ENCODE results near the gene EDEM2.
"Not testable (repeated sequence)": the region's sequence is repeated elsewhere in the genome, so short reads cannot be mapped to it uniquely, and the experiment has no call there.

The EDEM2 gene

DNA sequence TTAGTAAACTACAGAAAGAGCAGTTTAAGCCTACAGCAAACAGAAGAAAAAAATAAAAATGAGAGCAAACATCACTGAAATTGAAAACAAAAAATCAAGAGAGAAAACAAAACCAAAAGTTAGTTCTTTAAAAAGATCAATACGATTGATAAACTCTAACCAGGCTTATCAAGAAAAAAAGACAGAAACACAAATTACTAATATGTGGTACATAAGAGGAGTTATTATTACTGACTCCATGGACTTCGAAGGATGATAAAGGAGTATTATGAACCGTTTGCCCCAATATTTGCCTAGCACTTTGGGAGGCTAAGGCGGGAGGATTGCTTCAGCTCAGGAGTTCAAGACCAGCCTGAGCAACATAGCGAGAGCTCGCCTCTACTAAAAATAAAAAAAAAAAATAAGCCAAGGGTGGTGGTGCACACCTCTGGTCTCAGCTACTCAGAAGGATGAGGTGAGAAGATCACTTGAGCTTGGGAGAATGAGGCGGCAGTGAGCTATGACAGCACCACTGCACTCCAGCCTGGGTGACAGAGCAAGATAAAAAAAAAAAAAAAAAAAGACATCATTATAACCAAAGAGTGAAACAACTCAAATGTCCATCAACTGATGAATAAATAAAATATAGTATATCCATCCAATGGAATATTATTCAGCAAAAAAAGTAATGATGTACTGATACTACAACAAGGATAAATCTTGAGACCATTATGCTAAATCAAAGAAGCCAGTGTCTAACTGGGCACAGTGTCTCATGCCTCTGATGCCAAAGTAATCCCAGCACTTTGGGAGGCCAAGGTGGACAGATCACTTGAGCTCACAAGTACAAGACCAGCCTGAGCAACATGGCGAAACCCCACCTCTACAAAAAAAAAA, 67.4 kb downstream of the EDEM2 start:
- TF ChIP-seq POLR2AphosphoS5 (IDR thresholded peaks at IDR 0.05; ENCODE audit: borderline replicate concordance, low read depth, low read length) (no peak), EZH2 (IDR thresholded peaks at IDR 0.05) (no peak), FOXP2 (optimal IDR thresholded peaks at IDR 0.05; ENCODE audit: control extremely low read depth, extremely low read length, insufficient read depth) (no peak)
- no peaks in the 10 kb centered on the region for H3K9me3 ChIP-seq (ENCODE audit: low read depth, low read length)
- no peak overlapping the region for H3K27ac ChIP-seq
- no peak for DNase-seq (ENCODE audit: low read depth, low spot score)
- no peak overlapping the region for H3K9ac ChIP-seq (ENCODE audit: insufficient read length)
- H3K36me3 ChIP-seq (ENCODE audit: insufficient read depth, low read length), result peaks cover 27% of the 10 kb centered on the region
- H3K4me3 ChIP-seq, result no peak overlapping the region

DNA sequence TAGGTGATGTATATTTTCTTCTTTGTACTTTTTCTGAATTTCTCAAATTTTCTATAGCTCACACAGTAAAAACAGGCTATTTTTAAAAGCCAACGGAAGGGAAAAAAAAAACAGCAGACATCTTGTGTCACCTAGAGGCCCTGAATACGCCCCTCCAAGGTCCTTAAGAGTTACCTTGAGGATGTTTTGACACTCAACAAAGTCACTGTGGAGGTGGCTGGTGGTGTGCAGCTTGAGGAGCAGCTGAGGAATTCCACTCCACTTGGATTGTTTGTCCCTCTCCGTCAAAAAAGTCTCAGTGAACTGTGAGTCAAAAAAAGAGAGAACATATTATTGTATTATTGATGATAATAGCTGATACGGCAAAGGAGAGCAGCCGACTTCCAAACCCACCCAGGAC, 69.3 kb downstream of the EDEM2 start:
- Histone ChIP-seq H3K4me3 (no peak overlapping the region), H3K9me3 (ENCODE audit: low read depth, low read length) (no peaks in the 10 kb centered on the region), H3K27ac (no peak overlapping the region), H3K9ac (ENCODE audit: insufficient read length) (no peak overlapping the region), H3K36me3 (ENCODE audit: insufficient read depth, low read length) (peaks cover 27% of the 10 kb centered on the region)
- TF ChIP-seq FOXP2 (optimal IDR thresholded peaks at IDR 0.05; ENCODE audit: control extremely low read depth, extremely low read length, insufficient read depth) (no peak), POLR2AphosphoS5 (IDR thresholded peaks at IDR 0.05; ENCODE audit: borderline replicate concordance, low read depth, low read length) (no peak), EZH2 (IDR thresholded peaks at IDR 0.05) (no peak)
- no peak for DNase-seq (ENCODE audit: low read depth, low spot score)

DNA sequence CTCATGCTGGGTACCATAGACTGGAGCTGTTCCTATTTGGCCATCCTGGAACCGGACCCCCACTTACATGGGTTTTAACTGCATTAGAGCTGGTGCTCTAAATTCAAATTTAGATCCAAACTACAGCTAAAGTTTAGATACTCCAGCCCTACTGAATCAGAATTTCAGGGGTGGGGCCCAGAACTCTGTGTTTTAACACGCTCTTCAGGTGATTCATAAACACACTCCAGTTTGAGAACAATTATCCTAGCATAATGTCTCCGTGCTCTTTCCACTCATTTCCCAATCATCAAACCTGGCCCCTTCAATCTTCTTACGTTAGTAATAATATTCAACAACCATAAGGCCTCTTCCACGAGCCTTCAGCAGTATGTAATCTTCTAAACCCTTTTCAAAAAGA, 69.8 kb downstream of the EDEM2 start:
- peaks cover 27% of the 10 kb centered on the region for H3K36me3 ChIP-seq (ENCODE audit: insufficient read depth, low read length)
- TF ChIP-seq EZH2 (IDR thresholded peaks at IDR 0.05) (no peak), FOXP2 (optimal IDR thresholded peaks at IDR 0.05; ENCODE audit: control extremely low read depth, extremely low read length, insufficient read depth) (no peak), POLR2AphosphoS5 (IDR thresholded peaks at IDR 0.05; ENCODE audit: borderline replicate concordance, low read depth, low read length) (no peak)

GRCh38 chr20:35071436-35072153, 75.5 kb downstream of the EDEM2 start:
- not testable (repeated sequence) for H3K9me3 ChIP-seq (ENCODE audit: low read depth, low read length); H3K4me3 ChIP-seq; H3K9ac ChIP-seq (ENCODE audit: insufficient read length); DNase-seq (ENCODE audit: low read depth, low spot score); H3K27ac ChIP-seq
- peaks cover 22% of the 10 kb centered on the region for H3K36me3 ChIP-seq (ENCODE audit: insufficient read depth, low read length)

More for the DNA sequence above, 69.8 kb downstream of the EDEM2 start:
- Histone ChIP-seq H3K27ac (no peak overlapping the region), H3K9ac (ENCODE audit: insufficient read length) (no peak overlapping the region), H3K9me3 (ENCODE audit: low read depth, low read length) (no peaks in the 10 kb centered on the region), H3K4me3 (no peak overlapping the region)
- DNase-seq (ENCODE audit: low read depth, low spot score), result no peak

DNA sequence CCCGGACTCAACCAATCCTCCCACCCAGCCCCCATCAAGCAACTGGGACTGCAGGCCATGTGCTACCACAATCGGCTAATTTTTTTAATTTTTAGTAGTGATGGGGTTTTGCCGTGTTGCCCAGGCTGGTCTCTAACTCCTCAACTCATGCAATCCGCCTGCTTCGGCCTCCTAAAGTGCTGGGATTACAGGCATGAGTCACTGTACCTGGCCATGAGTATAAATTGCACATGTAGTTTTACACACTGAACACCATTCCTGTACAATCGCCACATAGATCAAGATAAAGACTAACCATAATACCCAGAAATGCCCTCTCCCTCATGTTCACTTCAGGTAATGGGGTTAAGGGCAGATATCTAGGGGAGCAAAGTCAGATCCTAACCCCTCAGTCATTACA, 80.9 kb downstream of the EDEM2 start:
- Histone ChIP-seq H3K27ac (no peak overlapping the region), H3K9ac (ENCODE audit: insufficient read length) (no peak overlapping the region), H3K9me3 (ENCODE audit: low read depth, low read length) (no peaks in the 10 kb centered on the region), H3K36me3 (ENCODE audit: insufficient read depth, low read length) (peaks cover 33% of the 10 kb centered on the region), H3K4me3 (no peak overlapping the region)
- no peak for TF ChIP-seq FOXP2 (optimal IDR thresholded peaks at IDR 0.05; ENCODE audit: control extremely low read depth, extremely low read length, insufficient read depth)
- TF ChIP-seq POLR2AphosphoS5 (IDR thresholded peaks at IDR 0.05; ENCODE audit: borderline replicate concordance, low read depth, low read length), result no peak
- TF ChIP-seq EZH2 (IDR thresholded peaks at IDR 0.05), result no peak
- no peak for DNase-seq (ENCODE audit: low read depth, low spot score)
